GM21423 (cell line): ENCODE measurements around the gene NAT9.

Experiments
- ATAC-seq: cut with Tn5 transposase; IDR thresholded peaks from one replicate; pipeline ENCODE4 v1.9.1; 2021; ENCODE audit warnings: mild to moderate bottlenecking, moderate library complexity; ENCODE audit not compliant: unreplicated experiment

The NAT9 gene

GRCh38 chr17:74806334-74806733, 30.2 kb upstream of the NAT9 start:
- no peak for ATAC-seq

- no peak for ATAC-seq
These were observed 29.4 kb upstream of the NAT9 start for GRCh38 chr17:74805591-74805991.

- no peak for ATAC-seq
These were observed 28.5 kb upstream of the NAT9 start for GRCh38 chr17:74804683-74805082.

GRCh38 chr17:74803971-74804370, 27.8 kb upstream of the NAT9 start:
- ATAC-seq: no peak

GRCh38 chr17:74803388-74803930, 27.3 kb upstream of the NAT9 start:
- no peak for ATAC-seq

- ATAC-seq: no peak
These were observed 25.8 kb upstream of the NAT9 start for GRCh38 chr17:74801896-74802295.

- no peak for ATAC-seq
These were observed 24.4 kb upstream of the NAT9 start for GRCh38 chr17:74800531-74800930.

- no peak for ATAC-seq
These were observed 23.0 kb upstream of the NAT9 start for GRCh38 chr17:74799097-74799496.

- no peak for ATAC-seq
These were observed 22.1 kb upstream of the NAT9 start for GRCh38 chr17:74798239-74798707.

- no peak for ATAC-seq
These were observed 21.7 kb upstream of the NAT9 start for GRCh38 chr17:74797824-74798223.

- no peak for ATAC-seq
These were observed 20.7 kb upstream of the NAT9 start for GRCh38 chr17:74796866-74797265.

GRCh38 chr17:74796211-74796610, 20.1 kb upstream of the NAT9 start:
- ATAC-seq: no peak

- no peak for ATAC-seq
These were observed 19.3 kb upstream of the NAT9 start for GRCh38 chr17:74795327-74796020.

- ATAC-seq: no peak
These were observed 16.5 kb upstream of the NAT9 start for GRCh38 chr17:74792586-74793105.

GRCh38 chr17:74790161-74791058, 14.3 kb upstream of the NAT9 start:
- ATAC-seq: no peak

- ATAC-seq: no peak
These were observed 10.4 kb upstream of the NAT9 start for GRCh38 chr17:74786431-74787055.

GRCh38 chr17:74785981-74786360, 9.8 kb upstream of the NAT9 start:
- ATAC-seq: no peak

GRCh38 chr17:74785096-74785980, 9.2 kb upstream of the NAT9 start:
- no peak for ATAC-seq

GRCh38 chr17:74784125-74784810, 8.1 kb upstream of the NAT9 start:
- ATAC-seq: no peak

GRCh38 chr17:74782571-74782970, 6.4 kb upstream of the NAT9 start:
- ATAC-seq: no peak
